OCI-LY7 (cell line): ENCODE measurements around the gene LIMS1. TPM values are rescaled to one million over a fixed set of nuclear protein-coding genes. Genes with fewer than 3 reads are reported as not detected.

ENCODE experiments used
- BruUV-seq: library from RNA; stranded (reverse); fragments of 400-500 nt; replicated peaks from 2 replicates; lab custom pipeline; 2021; lab: Mats Ljungman, UMichigan
- CTCF ChIA-PET: fragments of 300-600 bp; sonication (Branson Sonifier 250); formaldehyde crosslinking; loops from one replicate; lab custom pipeline; 2022; ENCODE audit warnings: antibody characterized with exemption; ENCODE audit not compliant: unreplicated experiment; lab: Charles Lee
- POLR2A ChIA-PET: fragments of 300-600 bp; sonication (Branson Sonifier 250); formaldehyde crosslinking; loops from one replicate; lab custom pipeline; 2022; ENCODE audit warnings: antibody characterized with exemption; lab: Charles Lee
- DNase-seq: peaks from one replicate; pipeline ENCODE4 v3.0.0-alpha.2; 2015; ENCODE audit warnings: low spot score
- H2AFZ ChIP-seq: fragments of 200-600 bp; sonication (generic), shearing (Covaris generic); 2 replicates; pipeline ENCODE4 v1.6.1; 2014; ENCODE audit warnings: mild to moderate bottlenecking, antibody characterized with exemption, low read length, moderate library complexity
- H3K27ac ChIP-seq: fragments of 200-600 bp; sonication (generic); 2 replicates; pipeline ENCODE4 v1.5.1; 2014; ENCODE audit warnings: mixed run types, low read depth, mild to moderate bottlenecking, moderate library complexity, low read length, inconsistent platforms; ENCODE audit not compliant: poor library complexity, severe bottlenecking
- H3K36me3 ChIP-seq: fragments of 200-600 bp; sonication (generic); 2 replicates; pipeline ENCODE4 v1.6.1; 2014; ENCODE audit warnings: mild to moderate bottlenecking, antibody characterized with exemption, low read length, moderate library complexity, mixed read lengths; ENCODE audit not compliant: insufficient read depth
- H3K4me1 ChIP-seq: fragments of 200-600 bp; sonication (generic); 2 replicates; pipeline ENCODE4 v1.5.1; 2014; ENCODE audit warnings: mild to moderate bottlenecking, low read length; ENCODE audit not compliant: insufficient read depth, poor library complexity, severe bottlenecking
- H3K4me2 ChIP-seq: fragments of 200-600 bp; sonication (generic); 2 replicates; pipeline ENCODE4 v1.6.1; 2014; ENCODE audit warnings: mild to moderate bottlenecking, low read length
- H3K4me3 ChIP-seq: fragments of 200-600 bp; sonication (generic); 2 replicates; pipeline ENCODE4 v1.5.1; 2014; ENCODE audit warnings: mild to moderate bottlenecking, low read depth, low read length; ENCODE audit not compliant: poor library complexity, severe bottlenecking
- H3K79me2 ChIP-seq: fragments of 200-600 bp; sonication (generic); 2 replicates; pipeline ENCODE4 v1.6.1; 2016; ENCODE audit warnings: low read depth, mild to moderate bottlenecking, low read length, moderate library complexity, mixed read lengths; ENCODE audit not compliant: insufficient read depth
- H3K9me2 ChIP-seq: fragments of 200-600 bp; sonication (generic); 2 replicates; pipeline ENCODE4 v1.6.1; 2016; ENCODE audit warnings: mild to moderate bottlenecking, low read length, mixed read lengths; ENCODE audit not compliant: insufficient read depth
- H3K9me3 ChIP-seq: fragments of 200-600 bp; sonication (generic); 2 replicates; pipeline ENCODE4 v1.6.1; 2014; ENCODE audit warnings: mild to moderate bottlenecking, mixed run types, low read length, mixed read lengths
- H4K20me1 ChIP-seq: fragments of 200-600 bp; sonication (generic); 2 replicates; pipeline ENCODE4 v1.6.1; 2014; ENCODE audit warnings: mild to moderate bottlenecking, antibody characterized with exemption, low read length, moderate library complexity, mixed read lengths; ENCODE audit not compliant: insufficient read depth
- EZH2phosphoT487 ChIP-seq: fragments of 200-600 bp; sonication (generic); IDR thresholded peaks from 2 replicates; pipeline ENCODE4 v1.6.1; 2018; ENCODE audit warnings: low read depth, borderline replicate concordance, mild to moderate bottlenecking, mixed run types, antibody characterized with exemption, low read length, moderate library complexity, mixed read lengths
- intact Hi-C: fragments of 100-400 bp; cut with micrococcal nuclease; formaldehyde crosslinking; loops from one replicate; pipeline ENCODE4 v1.10.0; 2022; ENCODE audit not compliant: unreplicated experiment
- total RNA-seq, 2 experiments: library from RNA; depleted of rRNA in 1 of 2; stranded (reverse); fragments of >200 nt in 1 of 2; shearing (Covaris generic) in 1 of 2; gene quantifications; 2 replicates each; pipeline ENCODE4 v1.2.3, GENCODE V29; 2014 to 2022
- TF ChIP-seq, protein P1 (sequence below): fragments of 200-600 bp; sonication (generic); conservative IDR thresholded peaks from 2 replicates; pipeline ENCODE4 v1.5.1; 2014; ENCODE audit warnings: mild to moderate bottlenecking, antibody characterized with exemption, low read length, moderate library complexity, mixed read lengths

LIMS1 gene
- total RNA-seq, 2 experiments from 2014 or later = 53.3 to 74.7 TPM

DNA sequence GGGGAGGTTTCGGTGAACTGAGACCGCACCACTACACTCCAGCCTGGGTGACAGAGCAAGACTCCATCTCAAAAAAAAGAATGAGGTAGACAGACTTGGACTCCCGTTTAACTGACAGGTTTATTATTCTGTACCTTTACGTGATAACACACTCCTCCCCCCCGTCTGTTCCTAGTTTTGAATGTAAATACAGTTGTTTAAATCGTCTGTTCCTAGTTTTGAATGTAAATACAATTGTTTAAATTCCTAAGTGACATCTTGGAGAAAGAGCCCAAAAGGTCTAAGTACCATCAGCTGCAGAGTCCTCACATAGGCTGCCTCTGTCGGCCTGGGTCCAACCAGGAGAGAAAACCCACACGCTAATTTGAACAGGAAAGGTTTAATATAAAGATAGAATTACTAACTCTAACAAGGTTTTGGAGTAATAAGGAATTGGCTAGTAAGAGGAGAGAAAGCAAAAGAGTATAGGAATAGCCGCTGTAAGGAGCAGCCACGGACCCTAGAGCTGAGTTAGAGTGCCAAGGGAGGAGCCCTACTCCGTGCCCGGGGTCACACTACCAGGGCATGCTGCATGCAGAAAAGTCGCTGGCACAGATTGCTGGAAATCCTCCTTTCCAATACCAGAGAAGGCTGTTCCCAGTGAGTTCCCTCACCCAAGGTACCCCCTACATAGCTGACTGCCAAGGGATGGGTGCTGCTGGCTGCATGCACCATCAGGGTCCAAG, 101.5 kb downstream of the LIMS1 start:
- TF ChIP-seq, protein P1, sequence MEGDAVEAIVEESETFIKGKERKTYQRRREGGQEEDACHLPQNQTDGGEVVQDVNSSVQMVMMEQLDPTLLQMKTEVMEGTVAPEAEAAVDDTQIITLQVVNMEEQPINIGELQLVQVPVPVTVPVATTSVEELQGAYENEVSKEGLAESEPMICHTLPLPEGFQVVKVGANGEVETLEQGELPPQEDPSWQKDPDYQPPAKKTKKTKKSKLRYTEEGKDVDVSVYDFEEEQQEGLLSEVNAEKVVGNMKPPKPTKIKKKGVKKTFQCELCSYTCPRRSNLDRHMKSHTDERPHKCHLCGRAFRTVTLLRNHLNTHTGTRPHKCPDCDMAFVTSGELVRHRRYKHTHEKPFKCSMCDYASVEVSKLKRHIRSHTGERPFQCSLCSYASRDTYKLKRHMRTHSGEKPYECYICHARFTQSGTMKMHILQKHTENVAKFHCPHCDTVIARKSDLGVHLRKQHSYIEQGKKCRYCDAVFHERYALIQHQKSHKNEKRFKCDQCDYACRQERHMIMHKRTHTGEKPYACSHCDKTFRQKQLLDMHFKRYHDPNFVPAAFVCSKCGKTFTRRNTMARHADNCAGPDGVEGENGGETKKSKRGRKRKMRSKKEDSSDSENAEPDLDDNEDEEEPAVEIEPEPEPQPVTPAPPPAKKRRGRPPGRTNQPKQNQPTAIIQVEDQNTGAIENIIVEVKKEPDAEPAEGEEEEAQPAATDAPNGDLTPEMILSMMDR = no peak
- TF ChIP-seq EZH2phosphoT487 = no peak
- Histone ChIP-seq H4K20me1 (no peaks in the 10 kb centered on the region), H3K4me2 (peak overlapping the region; percentile 3; the same call in 1 of the 2 replicates), H3K9me2 (no peaks in the 10 kb centered on the region), H3K4me1 (peaks cover 60% of the 10 kb centered on the region), H3K4me3 (no peak overlapping the region), H2AFZ (no peak overlapping the region), H3K36me3 (peaks cover 6% of the 10 kb centered on the region; the same call in 1 of the 2 replicates), H3K27ac (no peak overlapping the region), H3K79me2 (peaks cover 54% of the 10 kb centered on the region), H3K9me3 (no peaks in the 10 kb centered on the region)
- no TSS peak for BruUV-seq
- intact Hi-C loops = loop anchor here (1.0 kb wide), 1 partner anchor 28 kb away; no protein-coding TSS in a partner anchor
- no peak for DNase-seq
- POLR2A ChIA-PET = interaction anchor here (0.6 to 19.3 kb wide), 6 partner anchors 15 to 168 kb away, joined by 3 to 356 read pairs (median 17); no protein-coding TSS in a partner anchor
- CTCF ChIA-PET = interaction anchor here (0.8 to 4.6 kb wide), 9 partner anchors 11 to 51 kb away, joined by 3 to 48 read pairs (median 7); no protein-coding TSS in a partner anchor

DNA sequence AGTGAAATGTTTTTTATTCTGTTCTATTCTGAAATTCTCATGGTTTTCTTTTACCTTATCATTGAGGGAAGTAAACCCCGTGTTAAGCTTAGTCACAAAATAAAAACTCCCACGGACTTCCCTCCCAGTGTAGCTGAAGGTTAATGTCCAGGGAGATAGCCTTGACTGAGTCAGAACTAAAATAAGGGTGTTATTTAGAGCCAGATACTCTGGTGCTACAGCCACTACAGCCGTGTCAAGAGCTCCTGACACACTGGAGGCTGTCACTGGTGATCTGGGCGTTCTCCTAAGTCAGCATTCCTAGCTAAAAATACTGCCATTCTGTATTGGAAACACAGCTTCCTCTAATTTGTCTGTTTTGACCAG, 103.0 kb downstream of the LIMS1 start:
- H3K4me2 ChIP-seq = no peak overlapping the region; the same call in 1 of the 2 replicates
- POLR2A ChIA-PET = interaction anchor here (1.0 to 19.3 kb wide), 6 partner anchors 9 to 181 kb away, joined by 3 to 356 read pairs (median 17); no protein-coding TSS in a partner anchor
- H3K9me3 ChIP-seq = no peaks in the 10 kb centered on the region

More for the DNA sequence above, 103.0 kb downstream of the LIMS1 start:
- Histone ChIP-seq H3K4me1 (peaks cover 45% of the 10 kb centered on the region), H3K79me2 (peaks cover 51% of the 10 kb centered on the region), H3K36me3 (peaks cover 7% of the 10 kb centered on the region; the same call in 1 of the 2 replicates), H3K4me3 (no peak overlapping the region), H3K9me2 (no peaks in the 10 kb centered on the region), H4K20me1 (0 out of 2 replicates have a peak, but pooled peaks cover 4% of the 10 kb centered on the region), H3K27ac (no peak overlapping the region), H2AFZ (no peak overlapping the region)
- TF ChIP-seq, protein P1 = no peak
- no peak for TF ChIP-seq EZH2phosphoT487
- CTCF ChIA-PET = interaction anchor here (0.8 to 4.6 kb wide), 6 partner anchors 22 to 53 kb away, joined by 3 to 48 read pairs (median 9); no protein-coding TSS in a partner anchor
- intact Hi-C loops = no loop called here
- DNase-seq = no peak
- no TSS peak for BruUV-seq
